ENCODE data around the gene KDM6A.
"Not testable (repeated sequence)": the region's sequence is repeated elsewhere in the genome, so short reads cannot be mapped to it uniquely, and the experiment has no call there.

KDM6A gene

GRCh38 chrX:45083314-45083713 lies 210.3 kb downstream of the KDM6A start:
- DNase-seq (ENCODE audit: low read depth in 2 of 2), result no peak

- DNase-seq (ENCODE audit: low read depth in 2 of 2), result no peak
These were observed 237.5 kb downstream of the KDM6A start for GRCh38 chrX:45110494-45110893.

DNA sequence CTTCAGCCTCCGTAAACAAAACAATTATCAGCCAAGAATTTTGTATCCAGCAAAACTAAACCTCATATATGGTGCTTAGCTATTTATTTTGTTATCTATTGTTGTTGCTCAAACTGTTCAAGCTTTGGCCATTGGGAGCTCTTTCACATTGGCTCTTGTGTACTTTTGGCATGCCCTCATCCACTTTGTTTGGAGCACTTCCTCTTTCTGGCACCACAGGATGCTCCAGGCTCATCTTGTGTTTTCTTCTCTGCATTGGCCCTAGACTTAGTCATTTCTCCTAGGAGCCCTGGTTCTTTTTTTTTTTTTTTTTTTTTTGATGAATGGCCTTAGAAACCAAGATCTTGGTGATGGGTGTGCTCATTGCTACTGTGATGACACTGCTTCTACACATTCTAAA lies 253.2 kb downstream of the KDM6A start:
- DNase-seq (ENCODE audit: low read depth in 2 of 2), result no peak

DNA sequence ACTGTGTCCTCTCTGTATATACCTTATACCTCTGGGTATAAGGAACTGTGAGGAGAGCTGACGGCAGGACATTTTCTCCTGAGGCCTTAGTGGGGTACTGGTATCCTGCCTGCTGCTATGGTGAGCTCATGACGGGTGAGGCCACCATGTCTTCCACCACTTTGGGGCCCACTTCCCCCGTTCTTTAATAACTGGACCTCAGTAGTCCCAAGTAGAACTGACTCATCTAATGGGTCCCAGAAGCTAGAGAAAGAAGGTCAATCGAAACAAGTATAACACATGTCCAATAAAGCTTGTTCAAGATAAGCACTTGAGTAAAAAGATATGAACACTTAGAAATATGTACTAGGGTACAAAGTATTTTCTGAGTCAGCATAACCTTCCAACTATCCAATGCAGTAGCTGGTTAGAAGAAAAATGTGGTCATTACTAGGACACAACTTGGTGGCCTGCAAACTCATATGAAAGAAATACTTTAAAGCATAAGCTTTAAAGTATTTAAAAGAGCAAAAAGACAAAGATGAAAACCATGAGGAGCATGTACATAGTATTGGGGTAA lies 256.0 kb downstream of the KDM6A start:
- no peak for DNase-seq (ENCODE audit: low read depth in 2 of 2)

DNA sequence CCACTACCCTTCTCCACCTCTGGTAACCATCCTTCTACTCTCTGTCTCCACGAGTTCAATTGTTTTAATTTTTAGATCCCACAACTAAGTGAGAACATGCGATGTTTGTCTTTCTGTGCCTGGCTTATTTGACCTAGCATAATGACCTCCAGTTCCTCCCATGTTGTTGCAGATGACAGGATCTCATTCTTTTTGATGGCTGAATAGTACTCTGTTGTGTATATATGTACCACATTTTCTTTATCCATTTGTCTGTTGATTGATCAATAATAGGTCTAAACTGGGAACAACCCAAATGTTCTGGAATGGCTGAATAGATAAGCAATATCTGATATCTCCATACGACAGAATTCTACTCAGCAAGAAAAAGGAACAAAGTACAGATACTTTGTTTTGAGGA lies 260.5 kb downstream of the KDM6A start:
- no peak for DNase-seq (ENCODE audit: low read depth in 2 of 2)

DNA sequence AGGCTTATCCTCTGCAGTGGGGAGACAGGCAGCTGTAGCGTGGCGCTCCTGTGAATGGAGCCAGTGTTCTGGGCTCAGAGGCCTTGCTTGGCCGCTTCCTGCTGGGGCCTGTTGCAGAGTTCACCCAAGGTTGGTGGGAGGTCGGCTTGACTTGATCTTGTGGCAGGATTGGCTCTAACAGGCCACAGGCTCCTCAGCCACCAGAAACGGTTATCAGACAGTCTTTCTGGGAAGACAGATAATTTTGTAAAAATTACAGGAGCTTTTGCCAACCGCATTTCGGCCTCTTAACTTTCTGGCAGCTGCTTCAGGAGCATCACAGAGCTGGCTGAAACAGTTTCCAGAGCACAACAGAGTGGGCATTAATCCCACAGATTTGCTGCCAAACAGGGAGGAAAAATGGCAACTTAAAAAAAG lies 261.3 kb downstream of the KDM6A start:
- no peak for DNase-seq (ENCODE audit: low read depth in 2 of 2)

GRCh38 chrX:45134775-45135174 lies 261.8 kb downstream of the KDM6A start:
- no peak for DNase-seq (ENCODE audit: low read depth in 2 of 2)

GRCh38 chrX:45135391-45136075 lies 262.5 kb downstream of the KDM6A start:
- DNase-seq (ENCODE audit: low read depth in 2 of 2), result not testable (repeated sequence)

GRCh38 chrX:45137531-45137930 lies 264.5 kb downstream of the KDM6A start:
- no peak for DNase-seq (ENCODE audit: low read depth in 2 of 2)

DNA sequence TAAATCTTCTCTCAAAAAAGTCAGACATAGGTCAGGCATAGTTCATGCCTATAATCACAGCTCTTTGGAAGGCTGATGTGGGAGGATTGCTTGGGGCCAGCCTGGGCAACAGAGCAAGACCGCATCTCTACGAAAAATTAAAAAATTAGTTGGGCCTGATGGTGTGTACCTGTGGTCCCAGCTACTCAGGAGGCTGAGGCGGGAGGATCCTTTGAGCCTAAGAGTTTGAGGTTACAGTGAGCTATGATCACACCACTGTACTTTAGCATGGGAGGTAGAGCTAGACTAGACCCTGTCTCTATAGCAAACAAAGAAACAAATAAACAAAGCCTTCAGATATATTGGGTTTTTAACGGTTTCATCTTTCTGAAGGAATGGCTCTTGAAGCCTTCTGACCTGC lies 265.5 kb downstream of the KDM6A start:
- no peak for DNase-seq (ENCODE audit: low read depth in 2 of 2)

DNA sequence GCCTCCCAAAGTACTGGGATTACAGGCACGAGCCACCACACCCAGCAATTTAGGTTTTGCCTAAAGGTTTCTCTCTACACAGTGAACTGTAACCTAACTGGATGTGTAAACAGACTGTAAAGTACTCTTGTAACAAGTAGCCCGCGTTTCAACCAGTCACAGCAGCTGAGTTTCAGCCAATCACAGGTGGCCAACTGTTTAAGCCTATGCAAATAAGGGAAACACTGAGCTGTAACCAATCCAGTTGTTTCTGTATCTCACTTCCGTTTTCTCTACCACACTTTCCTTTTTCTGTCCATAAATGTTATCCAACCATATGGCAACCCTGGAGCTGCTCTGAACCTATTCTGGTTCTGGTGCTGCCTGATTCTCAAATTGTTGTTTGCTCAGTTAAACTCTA lies 267.8 kb downstream of the KDM6A start:
- no peak for DNase-seq (ENCODE audit: low read depth in 2 of 2)

- no peak for DNase-seq (ENCODE audit: low read depth in 2 of 2)
These were observed 269.2 kb downstream of the KDM6A start for GRCh38 chrX:45142185-45142584.

GRCh38 chrX:45143455-45143854 lies 270.5 kb downstream of the KDM6A start:
- DNase-seq (ENCODE audit: low read depth in 2 of 2), result no peak

DNA sequence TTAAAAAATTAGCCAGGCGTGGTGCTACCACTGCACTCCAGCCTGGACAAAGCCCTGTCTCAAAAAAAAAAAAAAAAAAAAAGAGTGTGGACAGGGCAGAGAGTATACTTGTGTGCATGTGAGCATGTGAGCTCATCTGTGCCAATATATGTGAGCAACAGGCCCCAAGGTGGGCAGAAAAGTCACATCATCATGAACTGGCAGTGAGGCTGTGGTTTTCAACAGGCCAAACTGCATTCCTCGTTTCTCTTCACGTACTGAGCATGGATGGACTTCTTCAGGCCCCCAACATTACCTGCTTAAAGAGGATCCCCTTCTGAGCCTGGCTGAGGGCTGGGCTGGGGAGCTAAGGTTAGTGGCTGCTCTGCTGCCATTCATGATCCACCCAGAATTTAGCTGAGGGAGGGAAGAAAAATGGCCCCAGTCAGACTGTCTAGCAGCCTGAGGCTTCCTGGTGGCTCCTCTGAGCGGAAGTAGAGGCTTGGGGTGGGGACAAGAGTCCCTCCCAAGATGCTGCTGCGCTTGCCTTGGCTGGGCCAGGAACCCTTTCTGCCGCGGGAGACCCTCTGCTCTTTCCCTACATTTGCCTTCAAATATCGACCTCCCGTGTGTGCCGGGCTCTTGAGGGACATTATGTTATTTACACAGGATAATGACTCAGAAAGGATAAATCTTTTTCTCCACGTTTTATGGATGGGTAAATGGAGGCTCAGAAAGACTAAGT lies 272.7 kb downstream of the KDM6A start:
- no peak for DNase-seq (ENCODE audit: low read depth in 2 of 2)

GRCh38 chrX:45150821-45151220 lies 277.8 kb downstream of the KDM6A start:
- DNase-seq (ENCODE audit: low read depth in 2 of 2), result no peak

DNA sequence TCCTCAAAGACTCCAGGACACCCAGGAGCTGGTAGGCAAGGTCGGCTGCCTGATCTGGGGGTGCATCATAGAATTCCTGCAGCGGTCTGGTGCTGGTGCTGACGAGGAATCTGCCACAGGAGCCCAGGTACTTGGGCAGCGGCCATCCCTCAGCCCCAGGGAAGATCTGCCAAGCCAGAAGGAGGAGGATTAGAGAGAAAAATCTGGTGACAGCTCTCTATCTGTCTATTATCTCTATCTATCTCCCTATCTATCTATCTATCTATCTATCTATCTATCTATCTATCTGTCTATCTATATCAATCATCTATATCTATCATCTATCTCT lies 281.0 kb downstream of the KDM6A start:
- DNase-seq (ENCODE audit: low read depth in 2 of 2), result no peak

- no peak for DNase-seq (ENCODE audit: low read depth in 2 of 2)
These were observed 281.5 kb downstream of the KDM6A start for GRCh38 chrX:45154462-45154861.

DNA sequence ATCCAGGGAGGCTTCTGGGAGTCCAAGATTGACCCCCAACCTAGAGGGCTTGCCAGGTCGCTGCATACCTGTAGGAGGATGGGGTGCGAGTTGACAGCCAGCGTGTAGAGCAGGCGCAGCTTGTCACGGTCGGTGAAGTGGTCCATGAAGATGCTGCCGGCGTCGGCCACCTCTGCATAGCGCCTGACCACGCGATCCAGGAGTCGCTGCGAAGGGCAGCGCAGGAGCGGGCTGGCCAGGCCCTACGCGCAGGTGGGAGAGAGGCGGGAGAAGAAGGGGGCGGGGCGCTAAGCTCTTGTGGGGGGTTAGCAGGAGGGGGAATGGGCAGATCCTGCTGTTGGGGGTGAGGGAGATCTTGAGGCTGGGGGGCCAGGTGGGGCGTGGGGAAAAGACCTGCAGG lies 284.7 kb downstream of the KDM6A start:
- DNase-seq (ENCODE audit: low read depth in 2 of 2), result no peak

All from stimulated activated CD4-positive, alpha-beta T cell treated with anti-CD3 and anti-CD28 coated beads, Interleukin-15, amount 100 ng/mL, for 48 hours (primary cell).